Measurements from ENCODE around the gene SLC43A3. TPM values are rescaled to one million over a fixed set of nuclear protein-coding genes. Genes with fewer than 3 reads are reported as not detected.

Gene SLC43A3
- not detected in 2 replicates for total RNA-seq (2014; rRNA removed; shearing (Covaris generic))
- polyA plus RNA-seq (2014; cell fraction: nucleus; rRNA removed), result 0.37 and 1.4 TPM in 2 replicates

DNA sequence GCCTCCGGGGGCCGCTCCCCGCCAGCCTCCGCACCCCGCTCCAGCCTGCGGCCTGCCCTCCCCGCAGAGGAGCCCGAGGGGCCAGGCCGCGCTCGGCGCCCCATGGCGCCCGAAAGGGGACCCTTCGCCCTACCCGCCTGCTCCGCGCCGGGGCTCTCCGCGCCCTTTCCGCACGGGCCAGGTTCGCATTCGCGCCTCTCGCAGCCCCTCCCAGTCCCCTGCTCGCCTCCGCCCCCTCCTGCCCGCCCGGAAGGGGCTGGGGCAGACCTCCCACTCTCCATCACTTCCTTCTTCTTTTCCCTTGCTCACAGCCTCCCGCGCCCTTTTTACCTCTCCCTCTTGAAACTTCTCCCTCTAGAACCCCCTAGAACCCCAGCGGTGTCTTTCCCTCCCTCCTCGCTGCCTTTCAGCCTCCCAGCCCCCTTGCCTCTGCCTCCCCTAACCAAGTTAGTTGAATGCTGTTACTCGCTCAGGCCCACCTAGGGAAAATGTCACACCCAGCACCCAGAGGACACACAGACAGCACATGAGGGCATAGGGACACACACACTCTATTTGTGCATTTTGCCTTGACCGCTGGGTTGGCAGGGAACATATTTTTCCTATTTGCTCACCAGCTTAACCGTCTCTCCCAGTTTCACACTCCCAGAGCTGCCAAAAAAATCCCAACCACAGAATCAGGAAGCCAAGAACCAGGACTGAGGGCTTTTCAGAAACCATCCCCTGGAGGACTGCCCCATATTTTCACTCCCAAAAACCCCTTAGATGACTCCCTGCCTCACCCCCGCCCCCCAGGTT lies at the start of gene SLC43A3:
Gene SLC43A3, minus strand, starts transcription at position 193 of the 798 bp plus-strand sequence. CDS start 949 bp downstream, outside the sequence.
- DNase-seq (ENCODE audit: extremely low read depth, low read depth), result no peak

GRCh38 chr11:57476047-57476756 lies 49.3 kb upstream of the SLC43A3 start:
- DNase-seq (ENCODE audit: extremely low read depth, low read depth), result no peak

GRCh38 chr11:57475671-57476046 lies 48.7 kb upstream of the SLC43A3 start:
- DNase-seq (ENCODE audit: extremely low read depth, low read depth), result no peak

DNA sequence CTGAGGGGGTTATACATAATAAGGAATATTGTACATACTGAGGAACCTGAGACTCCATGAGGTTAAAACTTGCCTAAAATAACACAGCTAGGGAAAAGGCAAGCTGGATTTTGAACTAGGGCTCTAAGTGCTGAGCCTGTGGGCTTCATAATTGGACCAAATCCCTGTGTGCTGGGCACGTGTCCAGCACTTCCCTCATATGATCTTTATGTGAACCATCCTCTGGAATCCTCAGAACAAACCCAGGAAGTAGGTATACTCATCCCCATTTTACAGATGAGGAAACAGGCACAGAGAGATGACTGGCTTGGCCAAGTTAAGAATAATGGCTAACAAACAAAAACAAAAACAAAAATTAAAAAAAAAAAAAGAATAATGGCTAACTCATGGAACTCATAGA lies 48.3 kb upstream of the SLC43A3 start:
- no peak for DNase-seq (ENCODE audit: extremely low read depth, low read depth)

GRCh38 chr11:57474803-57475115 lies 47.8 kb upstream of the SLC43A3 start:
- DNase-seq (ENCODE audit: extremely low read depth, low read depth), result no peak

- DNase-seq (ENCODE audit: extremely low read depth, low read depth), result no peak
Observed at GRCh38 chr11:57474017-57474802, 47.3 kb upstream of the SLC43A3 start.

- DNase-seq (ENCODE audit: extremely low read depth, low read depth), result no peak
Observed at GRCh38 chr11:57473285-57473841, 46.4 kb upstream of the SLC43A3 start.

- no peak for DNase-seq (ENCODE audit: extremely low read depth, low read depth)
Observed at GRCh38 chr11:57471496-57471895, 44.6 kb upstream of the SLC43A3 start.

- no peak for DNase-seq (ENCODE audit: extremely low read depth, low read depth)
Observed at GRCh38 chr11:57469268-57469667, 42.3 kb upstream of the SLC43A3 start.

- no peak for DNase-seq (ENCODE audit: extremely low read depth, low read depth)
Observed at GRCh38 chr11:57468276-57468675, 41.4 kb upstream of the SLC43A3 start.

DNA sequence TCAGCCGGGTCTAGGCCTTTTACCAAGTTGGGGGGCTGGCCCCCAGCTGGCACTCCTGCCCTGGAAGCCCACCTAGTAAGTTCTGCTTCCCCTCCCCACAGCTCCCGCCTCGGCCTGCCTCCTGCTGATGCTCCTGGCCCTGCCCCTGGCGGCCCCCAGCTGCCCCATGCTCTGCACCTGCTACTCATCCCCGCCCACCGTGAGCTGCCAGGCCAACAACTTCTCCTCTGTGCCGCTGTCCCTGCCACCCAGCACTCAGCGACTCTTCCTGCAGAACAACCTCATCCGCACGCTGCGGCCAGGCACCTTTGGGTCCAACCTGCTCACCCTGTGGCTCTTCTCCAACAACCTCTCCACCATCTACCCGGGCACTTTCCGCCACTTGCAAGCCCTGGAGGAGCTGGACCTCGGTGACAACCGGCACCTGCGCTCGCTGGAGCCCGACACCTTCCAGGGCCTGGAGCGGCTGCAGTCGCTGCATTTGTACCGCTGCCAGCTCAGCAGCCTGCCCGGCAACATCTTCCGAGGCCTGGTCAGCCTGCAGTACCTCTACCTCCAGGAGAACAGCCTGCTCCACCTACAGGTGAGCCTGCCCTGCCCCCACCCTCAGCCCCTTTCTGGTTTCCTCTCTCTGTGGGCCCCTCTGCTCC lies 40.7 kb upstream of the SLC43A3 start:
- DNase-seq (ENCODE audit: extremely low read depth, low read depth), result no peak

DNA sequence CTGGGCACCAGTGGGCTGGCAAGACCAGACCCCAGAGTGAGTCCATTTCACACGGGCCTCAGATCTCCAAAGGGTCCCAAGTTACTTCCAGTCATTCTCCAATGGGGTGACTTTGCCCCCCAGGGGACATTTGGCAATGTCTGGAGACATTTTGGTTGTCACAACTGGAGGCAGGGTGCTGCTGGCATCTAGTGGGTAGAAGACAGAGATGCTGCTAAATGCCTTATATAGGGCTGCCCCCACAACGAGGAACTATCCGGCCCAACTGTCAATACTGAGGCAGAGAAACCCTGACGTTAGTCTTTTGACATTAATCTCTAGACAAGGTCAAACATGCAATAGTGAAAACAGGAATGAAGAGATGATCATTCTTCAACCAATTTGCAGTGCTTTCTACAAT lies 39.8 kb upstream of the SLC43A3 start:
- no peak for DNase-seq (ENCODE audit: extremely low read depth, low read depth)

DNA sequence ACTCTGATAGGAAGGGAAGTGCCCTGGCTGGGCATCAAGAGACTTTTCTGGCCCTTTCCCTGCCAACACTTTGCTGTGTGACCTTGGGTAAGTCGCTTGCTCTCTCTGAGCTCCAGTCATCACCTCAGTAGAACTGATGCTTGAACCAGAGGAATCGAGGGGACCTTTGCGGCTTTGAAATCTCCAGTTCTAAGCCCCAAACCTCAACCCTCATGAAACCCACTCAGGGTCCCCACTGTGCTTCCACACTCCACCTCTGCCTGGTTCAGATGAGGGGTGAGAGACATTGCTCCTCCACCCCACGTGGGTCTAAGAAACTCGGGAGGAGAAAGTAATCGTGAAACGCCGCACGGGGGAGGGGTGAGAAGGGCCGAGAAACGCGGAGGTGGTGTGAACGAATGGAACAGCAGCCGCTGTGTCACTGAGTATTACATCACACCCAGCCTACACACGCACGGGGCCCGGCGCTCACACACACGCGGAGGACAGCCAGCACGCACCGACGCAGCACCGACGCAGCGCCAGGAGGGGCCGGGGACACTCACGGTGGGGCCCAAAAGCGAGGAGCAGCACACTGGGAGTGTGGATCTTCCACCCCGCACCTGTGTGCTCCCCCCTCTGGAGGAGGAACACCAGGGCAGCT lies 37.7 kb upstream of the SLC43A3 start:
- no peak for DNase-seq (ENCODE audit: extremely low read depth, low read depth)

GRCh38 chr11:57463671-57464538 lies 37.0 kb upstream of the SLC43A3 start:
- DNase-seq (ENCODE audit: extremely low read depth, low read depth), result no peak

GRCh38 chr11:57462597-57462996 lies 35.7 kb upstream of the SLC43A3 start:
- DNase-seq (ENCODE audit: extremely low read depth, low read depth), result no peak

DNA sequence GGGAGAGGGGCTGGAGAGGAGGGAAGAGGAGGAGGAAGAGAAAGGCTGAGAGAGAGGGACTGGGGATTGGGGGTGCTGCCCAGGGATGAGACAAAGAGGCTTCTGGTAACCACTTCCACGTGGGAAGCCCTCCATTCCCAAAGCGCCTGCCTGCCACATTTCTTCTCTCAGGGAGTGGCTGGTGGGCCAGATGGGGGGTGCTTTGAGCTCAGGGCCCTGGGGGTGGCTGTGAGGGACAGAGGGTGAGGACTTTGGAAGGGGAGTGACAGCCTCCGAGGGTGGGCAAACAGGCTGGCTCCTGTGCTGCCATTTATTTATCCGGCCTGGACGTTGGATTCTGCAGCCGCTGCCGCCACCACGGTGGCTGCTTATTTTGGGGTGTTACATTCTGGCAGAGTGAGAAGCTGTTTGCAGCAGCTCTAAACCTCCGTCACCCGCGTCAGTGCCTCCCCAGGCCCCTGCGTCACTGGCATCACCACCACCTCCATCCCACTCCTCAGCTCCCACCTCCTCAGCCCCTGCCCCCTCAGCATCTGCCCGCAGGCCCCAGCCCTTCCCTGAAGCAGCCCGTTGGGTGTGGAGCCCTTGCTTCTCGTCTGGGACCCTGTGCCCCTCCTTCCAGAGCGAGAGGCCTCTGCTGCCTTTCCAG lies 35.0 kb upstream of the SLC43A3 start:
- DNase-seq (ENCODE audit: extremely low read depth, low read depth), result no peak

DNA sequence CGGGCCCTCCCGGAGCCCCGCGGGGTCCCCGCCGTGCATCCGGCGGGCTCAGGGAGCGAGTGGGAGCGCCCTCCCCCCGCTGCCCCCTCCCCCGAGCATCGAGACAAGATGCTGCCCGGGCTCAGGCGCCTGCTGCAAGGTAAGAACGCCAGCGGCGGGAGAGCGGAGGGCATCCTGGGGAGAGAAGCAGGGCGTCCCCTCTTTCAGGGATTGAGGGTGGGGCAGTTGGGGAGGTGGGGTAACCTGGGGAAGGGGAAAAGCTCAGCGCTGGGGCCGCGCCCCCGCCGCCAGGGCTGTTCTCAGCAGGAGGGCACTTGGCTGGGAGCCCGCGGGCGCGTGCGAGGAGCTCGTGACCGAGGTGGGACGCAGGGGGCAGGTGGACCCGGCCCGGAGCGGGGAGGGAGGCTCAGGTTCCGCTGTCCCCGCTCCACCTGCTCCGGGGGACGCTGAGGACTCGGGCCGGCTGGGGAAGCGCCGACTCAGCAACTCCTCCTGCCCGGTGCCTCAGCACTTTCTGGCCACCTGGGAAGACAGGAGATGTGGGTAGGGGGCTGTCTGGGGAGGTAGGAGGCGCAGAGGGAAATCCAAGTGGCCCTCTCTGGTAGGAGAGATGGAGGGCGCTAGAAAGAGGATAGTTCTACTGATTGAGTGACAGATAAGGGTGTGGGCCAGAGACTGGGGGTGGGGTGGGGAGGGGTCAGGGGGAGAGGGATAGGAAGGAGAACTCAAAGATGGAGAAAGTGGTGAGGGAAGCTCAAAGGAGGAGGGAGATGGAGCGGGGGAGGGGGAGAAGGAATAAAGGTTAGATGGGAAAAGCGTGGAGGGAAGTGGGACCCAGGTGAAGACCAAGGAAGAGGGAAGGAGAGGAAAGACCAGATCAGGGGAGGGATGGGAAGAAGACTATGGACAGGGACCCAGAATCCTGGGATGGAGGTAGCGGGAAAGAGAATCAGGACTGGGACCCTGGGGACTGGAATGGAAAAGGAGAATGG lies 34.1 kb upstream of the SLC43A3 start:
- DNase-seq (ENCODE audit: extremely low read depth, low read depth), result no peak

Measured in NCI-H460 (cell line).